Measurements from ENCODE around the gene C1S.

DNA sequence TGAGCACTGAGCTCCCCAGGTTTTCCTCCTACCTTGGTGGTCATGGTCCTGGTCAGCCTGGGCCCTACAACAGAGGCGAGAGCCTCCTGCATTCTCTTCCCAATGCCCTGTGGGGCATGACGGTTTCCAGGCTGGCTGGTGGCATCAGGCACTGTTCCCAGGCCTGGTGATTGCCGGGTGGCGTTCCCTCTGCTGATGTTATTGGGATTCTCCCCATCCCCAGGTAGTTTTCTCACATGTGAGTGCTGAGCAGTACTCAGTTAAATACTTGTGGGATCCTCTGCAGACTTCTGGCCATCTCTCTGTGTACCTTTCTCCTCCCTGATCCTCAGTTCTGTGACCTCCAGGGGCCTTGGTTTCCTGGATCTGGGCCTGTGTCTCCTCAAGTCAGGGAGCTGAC is 16.0 kb downstream of the C1S start:
- TF ChIP-seq, protein P1, sequence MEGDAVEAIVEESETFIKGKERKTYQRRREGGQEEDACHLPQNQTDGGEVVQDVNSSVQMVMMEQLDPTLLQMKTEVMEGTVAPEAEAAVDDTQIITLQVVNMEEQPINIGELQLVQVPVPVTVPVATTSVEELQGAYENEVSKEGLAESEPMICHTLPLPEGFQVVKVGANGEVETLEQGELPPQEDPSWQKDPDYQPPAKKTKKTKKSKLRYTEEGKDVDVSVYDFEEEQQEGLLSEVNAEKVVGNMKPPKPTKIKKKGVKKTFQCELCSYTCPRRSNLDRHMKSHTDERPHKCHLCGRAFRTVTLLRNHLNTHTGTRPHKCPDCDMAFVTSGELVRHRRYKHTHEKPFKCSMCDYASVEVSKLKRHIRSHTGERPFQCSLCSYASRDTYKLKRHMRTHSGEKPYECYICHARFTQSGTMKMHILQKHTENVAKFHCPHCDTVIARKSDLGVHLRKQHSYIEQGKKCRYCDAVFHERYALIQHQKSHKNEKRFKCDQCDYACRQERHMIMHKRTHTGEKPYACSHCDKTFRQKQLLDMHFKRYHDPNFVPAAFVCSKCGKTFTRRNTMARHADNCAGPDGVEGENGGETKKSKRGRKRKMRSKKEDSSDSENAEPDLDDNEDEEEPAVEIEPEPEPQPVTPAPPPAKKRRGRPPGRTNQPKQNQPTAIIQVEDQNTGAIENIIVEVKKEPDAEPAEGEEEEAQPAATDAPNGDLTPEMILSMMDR (IDR thresholded peaks at IDR 0.05; ENCODE audit: low read depth, low read length), result no peak
- TF ChIP-seq EZH2phosphoT487 (IDR thresholded peaks at IDR 0.05; ENCODE audit: low read depth), result no peak
